K562 (cell line): ENCODE measurements around the gene ZNF692. TPM values are rescaled to one million over a fixed set of nuclear protein-coding genes. Genes with fewer than 3 reads are reported as not detected.

Experiments
- ATF1 ChIP-seq, 2 experiments: fragments of 450-650 bp in 1 of 2; IDR thresholded peaks; 2 replicates each; pipeline ENCODE4 v1.6.1; 2016; ENCODE audit warnings: missing compliant biosample characterization in 1 of 2, missing genetic modification characterization in 1 of 2
- CHD2 ChIP-seq: IDR thresholded peaks from 2 replicates; pipeline ENCODE4 v1.6.1; 2011; ENCODE audit warnings: low read depth, low read length
- FOXA3 ChIP-seq, 2 experiments: fragments of 450-650 bp in 1 of 2; sonication (generic) in 1 of 2; formaldehyde crosslinking; IDR thresholded peaks in 1 of 2; conservative IDR thresholded peaks in 1 of 2; 2 replicates each; pipeline versions ENCODE4 v1.4.0 to v1.8.0; 2020 to 2022; ENCODE audit warnings: mild to moderate bottlenecking in 2 of 2, missing genetic modification reagents in 1 of 2
- GATAD2A ChIP-seq: fragments of 450-650 bp; IDR thresholded peaks from 2 replicates; pipeline ENCODE4 v1.6.1; 2017
- KDM4B ChIP-seq, 2 experiments: fragments of 450-650 bp in 1 of 2; sonication (generic) in 1 of 2; IDR thresholded peaks; 2 replicates each; pipeline ENCODE4 v1.6.1; 2016 to 2017; ENCODE audit warnings: borderline replicate concordance in 2 of 2, antibody characterized with exemption in 1 of 2, low read depth in 1 of 2, mild to moderate bottlenecking in 1 of 2
- POLR2AphosphoS2 ChIP-seq: IDR thresholded peaks from 2 replicates; pipeline ENCODE4 v1.6.1; 2012; ENCODE audit warnings: low read length, improper control_type of control experiment
- RFX7 ChIP-seq: fragments of 250-450 bp; sonication (Bioruptor Pico); IDR thresholded peaks from 2 replicates; pipeline ENCODE4 v1.5.1; 2021; ENCODE audit warnings: mild to moderate bottlenecking
- SAFB ChIP-seq: fragments of 200-400 bp; formaldehyde crosslinking; IDR thresholded peaks from 2 replicates; pipeline ENCODE4 v1.6.1; 2017; ENCODE audit warnings: low read depth, low read length, borderline replicate concordance
- SOX6 ChIP-seq: fragments of 450-650 bp; IDR thresholded peaks from 2 replicates; pipeline ENCODE4 v1.6.1; 2014; ENCODE audit warnings: mild to moderate bottlenecking
- TRIM25 ChIP-seq: fragments of 450-650 bp; IDR thresholded peaks from 2 replicates; pipeline ENCODE4 v1.7.0; 2016; ENCODE audit warnings: borderline replicate concordance
- ZBED1 ChIP-seq: IDR thresholded peaks from 2 replicates; pipeline ENCODE4 v1.6.1; 2014
- ZKSCAN1 ChIP-seq: fragments of 150-350 bp; IDR thresholded peaks from 2 replicates; pipeline ENCODE4 v1.6.1; 2016; ENCODE audit warnings: low read depth, low read length
- ZMIZ1 ChIP-seq, 2 experiments: fragments of 150-350 bp in 1 of 2; IDR thresholded peaks; 2 replicates each; pipeline ENCODE4 v1.6.1; 2012 to 2016; ENCODE audit warnings: low read depth in 2 of 2, low read length in 2 of 2, mild to moderate bottlenecking in 1 of 2, moderate library complexity in 1 of 2
- ZZZ3 ChIP-seq: fragments of 450-650 bp; IDR thresholded peaks from 2 replicates; pipeline ENCODE4 v1.6.1; 2016; ENCODE audit warnings: antibody characterized with exemption, mild to moderate bottlenecking, moderate library complexity
- polyA plus RNA-seq, 8 experiments: library from polyadenylated mRNA; depleted of rRNA in 4 of 8; stranded (reverse) in 5 of 8; unstranded in 3 of 8; fragments of >200 nt; fragmentation: Nextera tagmentation in 2 of 8; fragmentation: Illumina TruSeq in 1 of 8; extraction: Ambion mirVana in 2 of 8; extraction: Trizol in 1 of 8; gene quantifications; 2 replicates each; pipeline versions ENCODE4 v1.2.1 to v1.2.3, GENCODE V29; 2011 to 2014; ENCODE audit warnings: inconsistent platforms in 1 of 8, missing spikeins in 1 of 8
- total RNA-seq, 7 experiments: library from RNA; depleted of rRNA in 6 of 7; stranded (reverse); fragments of >200 nt in 6 of 7; fragmentation: Illumina TruSeq in 2 of 7; extraction: Trizol in 2 of 7; gene quantifications; 2 replicates each; pipeline versions ENCODE4 v1.2.1 to v1.2.3, GENCODE V29; 2011 to 2021; ENCODE audit warnings: low replicate concordance in 1 of 7
- TF ChIP-seq, protein P1 (sequence below): fragments of 450-650 bp; IDR thresholded peaks from 2 replicates; pipeline ENCODE4 v1.6.1; 2016; ENCODE audit warnings: mild to moderate bottlenecking
- TF ChIP-seq, protein P2 (sequence below): fragments of 450-650 bp; conservative IDR thresholded peaks from 2 replicates; pipeline ENCODE4 v1.6.1; 2016; ENCODE audit warnings: missing genetic modification characterization, low read depth, mild to moderate bottlenecking, control low read depth, missing compliant biosample characterization
- TF ChIP-seq, protein P3 (sequence below): fragments of 250-450 bp; sonication (Bioruptor Pico); IDR thresholded peaks from 2 replicates; pipeline ENCODE4 v1.5.1; 2021; ENCODE audit warnings: mild to moderate bottlenecking

The ZNF692 gene
- total and polyA plus RNA-seq, 9 of the 15 experiments (the other 6 are each of a cell fraction or from before 2014, with no cell fraction given) = 8.4 to 143 (median 55.9) TPM

DNA sequence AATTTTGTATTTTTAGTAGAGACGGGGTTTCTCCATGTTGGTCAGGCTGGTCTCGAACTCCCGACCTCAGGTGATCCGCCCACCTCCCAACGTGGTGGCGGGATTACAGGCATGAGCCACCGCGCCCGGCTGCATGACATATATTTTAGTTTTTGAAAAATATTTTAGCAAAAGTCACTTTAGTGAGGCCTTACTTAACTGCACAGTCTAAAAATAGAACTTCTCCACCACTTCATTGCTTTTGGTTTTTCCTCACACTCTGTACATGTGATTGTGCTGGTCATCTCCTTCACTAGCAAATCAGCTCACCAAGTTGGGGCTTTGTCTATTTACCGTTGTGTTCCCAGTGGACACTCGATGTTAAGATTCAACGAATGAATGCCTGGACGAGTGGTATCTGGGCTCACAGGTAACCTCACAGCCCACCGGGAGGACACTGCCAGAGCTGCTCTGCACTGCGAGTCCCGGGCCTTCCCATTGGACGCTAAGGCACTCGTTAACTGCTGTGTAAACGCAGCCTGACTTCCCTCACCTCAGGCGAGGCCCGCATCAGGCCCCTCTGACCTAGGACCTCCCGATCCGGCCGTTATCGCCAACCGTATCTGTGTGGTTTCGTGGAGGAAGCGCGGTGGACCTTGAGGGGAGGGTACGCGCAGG is 14.0 kb upstream of the ZNF692 start (continued):
- TF ChIP-seq TRIM25 (no peak), FOXA3 (CRISPR knock-in tag; conservative IDR thresholded peaks at IDR 0.05 in 1 of 2, IDR thresholded peaks at IDR 0.05 in 1 of 2) (peak in 1 of 2 experiments; percentile 82; a peak in 2 of 4 replicates), SAFB (no peak), POLR2AphosphoS2 (no peak), ZKSCAN1 (no peak), CHD2 (no peak), ZZZ3 (no peak), SOX6 (no peak), KDM4B (IDR thresholded peaks at IDR 0.05; ENCODE audit: borderline replicate concordance in 2 of 2, low read depth in 1 of 2) (no peak), RFX7 (CRISPR knock-in tag) (no peak), ZMIZ1 (IDR thresholded peaks at IDR 0.05; ENCODE audit: low read depth in 2 of 2, low read length in 2 of 2) (no peak), ZBED1 (no peak), GATAD2A (peak; percentile 65; the same call in 1 of the 2 replicates), ATF1 (CRISPR knock-in tag; IDR thresholded peaks at IDR 0.05) (no peak), ATF1 (tag; IDR thresholded peaks at IDR 0.05) (no peak)
- TF ChIP-seq, protein P1, sequence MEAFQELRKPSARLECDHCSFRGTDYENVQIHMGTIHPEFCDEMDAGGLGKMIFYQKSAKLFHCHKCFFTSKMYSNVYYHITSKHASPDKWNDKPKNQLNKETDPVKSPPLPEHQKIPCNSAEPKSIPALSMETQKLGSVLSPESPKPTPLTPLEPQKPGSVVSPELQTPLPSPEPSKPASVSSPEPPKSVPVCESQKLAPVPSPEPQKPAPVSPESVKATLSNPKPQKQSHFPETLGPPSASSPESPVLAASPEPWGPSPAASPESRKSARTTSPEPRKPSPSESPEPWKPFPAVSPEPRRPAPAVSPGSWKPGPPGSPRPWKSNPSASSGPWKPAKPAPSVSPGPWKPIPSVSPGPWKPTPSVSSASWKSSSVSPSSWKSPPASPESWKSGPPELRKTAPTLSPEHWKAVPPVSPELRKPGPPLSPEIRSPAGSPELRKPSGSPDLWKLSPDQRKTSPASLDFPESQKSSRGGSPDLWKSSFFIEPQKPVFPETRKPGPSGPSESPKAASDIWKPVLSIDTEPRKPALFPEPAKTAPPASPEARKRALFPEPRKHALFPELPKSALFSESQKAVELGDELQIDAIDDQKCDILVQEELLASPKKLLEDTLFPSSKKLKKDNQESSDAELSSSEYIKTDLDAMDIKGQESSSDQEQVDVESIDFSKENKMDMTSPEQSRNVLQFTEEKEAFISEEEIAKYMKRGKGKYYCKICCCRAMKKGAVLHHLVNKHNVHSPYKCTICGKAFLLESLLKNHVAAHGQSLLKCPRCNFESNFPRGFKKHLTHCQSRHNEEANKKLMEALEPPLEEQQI = peak; percentile 64; the same call in 1 of the 2 replicates
- TF ChIP-seq, protein P2, sequence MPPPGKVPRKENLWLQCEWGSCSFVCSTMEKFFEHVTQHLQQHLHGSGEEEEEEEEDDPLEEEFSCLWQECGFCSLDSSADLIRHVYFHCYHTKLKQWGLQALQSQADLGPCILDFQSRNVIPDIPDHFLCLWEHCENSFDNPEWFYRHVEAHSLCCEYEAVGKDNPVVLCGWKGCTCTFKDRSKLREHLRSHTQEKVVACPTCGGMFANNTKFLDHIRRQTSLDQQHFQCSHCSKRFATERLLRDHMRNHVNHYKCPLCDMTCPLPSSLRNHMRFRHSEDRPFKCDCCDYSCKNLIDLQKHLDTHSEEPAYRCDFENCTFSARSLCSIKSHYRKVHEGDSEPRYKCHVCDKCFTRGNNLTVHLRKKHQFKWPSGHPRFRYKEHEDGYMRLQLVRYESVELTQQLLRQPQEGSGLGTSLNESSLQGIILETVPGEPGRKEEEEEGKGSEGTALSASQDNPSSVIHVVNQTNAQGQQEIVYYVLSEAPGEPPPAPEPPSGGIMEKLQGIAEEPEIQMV (tag) = no peak
- TF ChIP-seq, protein P3, sequence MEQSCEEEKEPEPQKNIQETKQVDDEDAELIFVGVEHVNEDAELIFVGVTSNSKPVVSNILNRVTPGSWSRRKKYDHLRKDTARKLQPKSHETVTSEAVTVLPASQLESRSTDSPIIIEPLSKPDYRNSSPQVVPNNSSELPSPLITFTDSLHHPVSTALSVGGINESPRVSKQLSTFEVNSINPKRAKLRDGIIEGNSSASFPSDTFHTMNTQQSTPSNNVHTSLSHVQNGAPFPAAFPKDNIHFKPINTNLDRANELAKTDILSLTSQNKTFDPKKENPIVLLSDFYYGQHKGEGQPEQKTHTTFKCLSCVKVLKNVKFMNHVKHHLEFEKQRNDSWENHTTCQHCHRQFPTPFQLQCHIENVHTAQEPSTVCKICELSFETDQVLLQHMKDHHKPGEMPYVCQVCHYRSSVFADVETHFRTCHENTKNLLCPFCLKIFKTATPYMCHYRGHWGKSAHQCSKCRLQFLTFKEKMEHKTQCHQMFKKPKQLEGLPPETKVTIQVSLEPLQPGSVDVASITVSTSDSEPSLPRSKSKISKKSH (CRISPR knock-in tag) = no peak
